ENCODE measurements around the gene GARRE1. TPM values are rescaled to one million over a fixed set of nuclear protein-coding genes. Genes with fewer than 3 reads are reported as not detected.

Gene GARRE1
- polyA plus RNA-seq, 3 donors from 2014 or later, result 0.93 to 4.0 (median 2.7) TPM

DNA sequence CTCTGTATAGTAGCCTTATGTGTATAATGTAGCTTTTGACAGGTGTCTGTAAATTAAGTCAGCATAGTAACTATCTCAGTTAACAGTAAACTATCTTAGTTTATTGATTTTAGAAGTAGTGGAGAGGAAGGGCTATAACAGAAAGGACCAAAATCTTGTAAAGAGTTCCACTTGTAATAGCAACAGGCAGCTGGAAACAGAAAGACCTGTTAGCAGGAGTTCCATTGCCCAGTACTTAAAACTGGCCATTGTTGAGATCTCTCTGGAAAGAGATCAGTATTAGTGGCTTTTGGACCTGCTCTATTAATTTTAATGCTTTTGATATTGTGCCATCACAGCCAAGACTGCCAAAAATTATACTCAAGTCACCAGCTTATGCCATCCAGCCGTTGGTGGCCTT lies 32.0 kb upstream of the GARRE1 start:
- H3K27me3 Mint-ChIP-seq (ENCODE audit: low read depth in 3 of 3), result peaks cover 0 to 4% (median 0%) of the 10 kb centered on the region in 3 donors
- no peak overlapping the region for H3K4me3 Mint-ChIP-seq
- H3K4me1 Mint-ChIP-seq, result peaks cover 43 to 70% of the 10 kb centered on the region in 2 donors
- no peaks in the 10 kb centered on the region for H3K9me3 Mint-ChIP-seq
- DNase-seq, result no peak
- H3K27ac Mint-ChIP-seq, result no peak overlapping the region
- peaks cover 10 to 62% (median 42%) of the 10 kb centered on the region in 3 donors for H3K36me3 Mint-ChIP-seq

DNA sequence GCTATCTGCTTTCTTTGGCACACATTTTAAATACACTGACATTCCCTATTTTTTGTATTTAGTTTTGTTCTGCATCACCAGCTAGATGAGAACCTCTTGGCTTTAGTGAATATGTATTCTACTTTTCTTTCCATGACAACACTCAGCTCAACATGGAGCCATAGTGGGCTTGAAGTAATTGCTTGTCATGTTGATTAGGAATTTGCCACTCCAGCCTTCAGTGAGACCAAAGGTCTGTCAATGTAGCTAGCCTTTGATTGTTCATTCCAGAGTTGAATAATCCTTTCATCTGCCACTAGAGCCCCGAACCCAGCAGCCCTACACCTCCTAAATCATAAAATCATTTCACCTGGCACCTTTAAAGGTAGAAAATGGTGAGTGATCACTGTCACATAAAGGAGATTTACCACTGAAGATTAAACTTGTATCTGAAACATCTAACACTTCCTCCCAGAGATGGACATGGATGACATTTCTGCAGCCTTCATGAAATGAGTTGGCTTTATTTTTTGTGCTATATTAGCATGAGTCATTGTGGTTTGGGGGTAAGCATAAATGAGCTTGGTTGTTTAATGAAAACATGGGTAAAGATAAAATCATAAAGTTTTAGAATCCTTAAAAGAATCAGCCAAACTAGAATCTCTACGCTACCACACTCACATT lies 29.2 kb upstream of the GARRE1 start:
- H3K27ac Mint-ChIP-seq, result peak overlapping the region in 5 of 6 donors; percentile 27 to 72 (median 31)
- H3K27me3 Mint-ChIP-seq (ENCODE audit: low read depth in 3 of 3), result peaks cover 0 to 2% (median 2%) of the 10 kb centered on the region in 3 donors
- peaks cover 10 to 66% (median 50%) of the 10 kb centered on the region in 3 donors for H3K36me3 Mint-ChIP-seq
- no peaks in the 10 kb centered on the region for H3K9me3 Mint-ChIP-seq
- H3K4me3 Mint-ChIP-seq, result peak overlapping the region in 1 of 5 donors; percentile 9
- H3K4me1 Mint-ChIP-seq, result peaks cover 24 to 52% of the 10 kb centered on the region in 2 donors
- no peak for DNase-seq

DNA sequence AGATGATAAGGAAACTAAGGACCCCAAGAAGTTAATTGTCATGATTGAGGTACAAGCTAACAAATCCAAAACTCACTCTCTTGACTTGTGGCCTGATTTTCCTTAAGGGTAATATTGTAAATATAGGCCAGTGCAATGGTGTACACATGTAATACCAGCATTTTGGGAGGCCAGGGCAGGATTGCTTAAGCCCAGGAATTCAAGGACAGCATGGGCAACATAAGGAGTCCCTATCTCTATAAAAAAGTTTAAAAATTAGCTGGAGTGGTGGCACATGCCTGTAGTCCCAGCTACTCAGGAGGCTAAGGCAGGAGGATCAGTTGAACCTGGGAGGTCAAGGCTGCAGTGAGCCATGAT lies 28.7 kb upstream of the GARRE1 start:
- Mint-ChIP-seq H3K4me3 (no peak overlapping the region), H3K4me1 (peaks cover 20 to 47% of the 10 kb centered on the region in 2 donors), H3K27me3 (ENCODE audit: low read depth in 3 of 3) (peaks cover 0 to 2% (median 2%) of the 10 kb centered on the region in 3 donors), H3K9me3 (no peaks in the 10 kb centered on the region), H3K36me3 (peaks cover 10 to 62% (median 46%) of the 10 kb centered on the region in 3 donors), H3K27ac (peak overlapping the region in 5 of 6 donors; percentile 27 to 72 (median 42))
- DNase-seq, result no peak

DNA sequence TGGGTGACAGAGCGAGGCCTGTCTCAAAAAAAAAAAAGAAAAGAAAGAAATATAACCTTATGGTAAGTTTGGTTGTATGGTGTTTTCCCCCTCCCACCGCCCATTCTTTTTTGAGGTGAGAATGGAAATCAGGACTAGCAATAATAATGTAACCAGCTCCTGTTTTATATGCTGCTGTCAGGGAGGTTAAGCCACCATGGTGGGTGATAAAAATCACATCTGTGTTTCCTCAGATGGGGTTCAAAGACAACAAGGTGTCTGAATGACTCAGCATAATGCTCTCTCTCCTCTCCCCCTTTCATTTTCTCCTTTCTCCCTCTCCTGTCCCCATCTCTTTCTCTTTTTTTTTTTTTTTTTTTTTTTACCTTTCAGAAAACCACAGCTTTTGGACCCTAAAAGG lies 28.3 kb upstream of the GARRE1 start:
- H3K9me3 Mint-ChIP-seq, result no peaks in the 10 kb centered on the region
- H3K4me1 Mint-ChIP-seq, result peaks cover 18 to 45% of the 10 kb centered on the region in 2 donors
- peaks cover 2 to 3% (median 2%) of the 10 kb centered on the region in 3 donors for H3K27me3 Mint-ChIP-seq (ENCODE audit: low read depth in 3 of 3)
- H3K27ac Mint-ChIP-seq, result peak overlapping the region in 3 of 6 donors; percentile 42 to 72 (median 57)
- H3K36me3 Mint-ChIP-seq, result peaks cover 10 to 61% (median 44%) of the 10 kb centered on the region in 3 donors
- H3K4me3 Mint-ChIP-seq, result no peak overlapping the region
- DNase-seq, result no peak

DNA sequence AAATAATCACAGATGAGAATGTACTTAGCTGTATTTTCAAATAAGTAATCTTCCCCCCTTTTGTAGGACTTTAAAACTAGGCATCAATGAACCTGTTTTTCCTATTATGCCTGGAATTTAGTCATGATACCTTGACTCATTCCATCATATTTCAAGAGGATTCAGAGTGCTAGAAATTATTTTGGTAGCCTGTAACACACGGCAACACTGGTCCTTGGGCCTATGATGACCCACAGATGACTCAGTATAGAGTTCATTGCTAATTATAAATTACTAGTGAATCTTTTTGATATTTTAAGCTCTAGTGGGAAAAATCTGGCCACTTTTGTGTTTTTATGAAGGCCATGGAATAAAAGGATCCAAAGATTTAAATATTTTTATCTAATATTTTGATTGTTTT lies 26.0 kb upstream of the GARRE1 start:
- Mint-ChIP-seq H3K27ac (peak overlapping the region in 1 of 6 donors; percentile 41), H3K4me1 (peaks cover 28 to 49% of the 10 kb centered on the region in 2 donors), H3K9me3 (no peaks in the 10 kb centered on the region), H3K36me3 (peaks cover 2 to 40% (median 31%) of the 10 kb centered on the region in 3 donors), H3K4me3 (no peak overlapping the region), H3K27me3 (ENCODE audit: low read depth in 3 of 3) (peaks cover 2 to 5% (median 2%) of the 10 kb centered on the region in 3 donors)
- DNase-seq, result no peak

DNA sequence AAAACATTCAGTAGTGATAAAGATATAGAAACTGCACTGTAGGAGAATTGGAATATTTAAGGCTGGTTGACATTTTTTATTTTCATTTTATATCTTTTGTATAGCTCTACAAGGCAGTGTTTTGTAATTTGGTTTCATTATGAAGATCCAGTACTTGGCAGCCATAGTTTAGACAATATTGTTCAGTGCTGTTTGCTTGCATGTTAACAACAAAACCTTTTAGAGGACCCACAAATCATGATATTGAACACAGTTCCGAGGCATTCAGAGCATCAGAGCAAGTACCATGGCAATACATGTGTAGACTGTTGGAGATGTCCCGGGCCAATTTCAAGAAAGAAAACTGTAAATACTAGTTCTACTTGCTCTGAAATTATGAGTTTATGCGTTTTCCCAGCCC lies 25.6 kb upstream of the GARRE1 start:
- H3K27me3 Mint-ChIP-seq (ENCODE audit: low read depth in 3 of 3), result peaks cover 2 to 5% (median 2%) of the 10 kb centered on the region in 3 donors
- no peaks in the 10 kb centered on the region for H3K9me3 Mint-ChIP-seq
- no peak overlapping the region for H3K4me3 Mint-ChIP-seq
- peaks cover 28 to 49% of the 10 kb centered on the region in 2 donors for H3K4me1 Mint-ChIP-seq
- DNase-seq, result no peak
- peak overlapping the region in 2 of 6 donors; percentile 5 to 35 for H3K27ac Mint-ChIP-seq
- H3K36me3 Mint-ChIP-seq, result peaks cover 0 to 36% (median 29%) of the 10 kb centered on the region in 3 donors

DNA sequence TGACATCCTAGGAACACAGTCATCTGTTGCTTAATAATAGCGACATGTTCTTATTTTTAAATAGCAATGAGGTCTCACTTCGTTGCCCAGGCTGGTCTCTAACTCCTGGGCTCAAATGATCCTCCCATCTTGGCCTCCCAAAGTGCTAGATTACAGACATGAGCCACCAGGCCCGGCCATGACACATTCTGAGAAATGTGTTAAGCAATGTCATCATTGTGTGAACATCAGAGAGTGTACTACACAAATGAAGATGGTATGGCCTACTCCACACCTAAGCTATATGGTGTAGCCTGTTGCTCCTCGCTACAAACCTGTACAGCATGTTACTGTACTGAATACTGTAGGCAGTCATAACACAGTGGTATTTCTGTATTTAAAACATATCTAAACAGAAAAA lies 24.6 kb upstream of the GARRE1 start:
- DNase-seq, result no peak
- Mint-ChIP-seq H3K9me3 (no peaks in the 10 kb centered on the region), H3K4me1 (peaks cover 25 to 45% of the 10 kb centered on the region in 2 donors), H3K27ac (peak overlapping the region in 3 of 6 donors; percentile 31 to 56 (median 45)), H3K36me3 (peaks cover 0 to 32% (median 25%) of the 10 kb centered on the region in 3 donors), H3K4me3 (no peak overlapping the region), H3K27me3 (ENCODE audit: low read depth in 3 of 3) (peaks cover 2 to 5% (median 2%) of the 10 kb centered on the region in 3 donors)

DNA sequence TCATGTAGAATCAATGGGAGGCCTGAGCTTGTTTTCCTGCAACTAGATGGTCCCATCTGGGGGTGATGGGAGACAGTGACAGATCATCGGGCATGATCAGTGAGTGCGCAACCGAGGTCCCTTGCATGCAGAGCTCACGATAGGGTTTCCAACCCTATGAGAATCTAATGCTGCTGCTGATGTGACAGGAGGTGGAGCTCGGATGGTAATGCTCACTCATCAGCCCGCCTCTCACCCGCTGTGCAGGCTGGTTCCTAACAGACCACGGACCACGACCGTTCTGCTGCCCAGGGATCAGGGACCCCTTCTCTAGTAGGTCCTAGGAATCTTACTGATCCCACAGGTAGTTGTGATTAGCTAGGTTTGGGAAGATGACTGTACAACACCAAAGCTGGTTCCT lies 23.5 kb upstream of the GARRE1 start:
- Mint-ChIP-seq H3K9me3 (no peaks in the 10 kb centered on the region), H3K36me3 (peaks cover 5 to 23% (median 15%) of the 10 kb centered on the region in 3 donors), H3K27me3 (ENCODE audit: low read depth in 3 of 3) (peaks cover 2 to 5% (median 2%) of the 10 kb centered on the region in 3 donors), H3K4me3 (no peak overlapping the region), H3K4me1 (peaks cover 14 to 34% of the 10 kb centered on the region in 2 donors), H3K27ac (peak overlapping the region in 1 of 6 donors; percentile 40)
- DNase-seq, result no peak

DNA sequence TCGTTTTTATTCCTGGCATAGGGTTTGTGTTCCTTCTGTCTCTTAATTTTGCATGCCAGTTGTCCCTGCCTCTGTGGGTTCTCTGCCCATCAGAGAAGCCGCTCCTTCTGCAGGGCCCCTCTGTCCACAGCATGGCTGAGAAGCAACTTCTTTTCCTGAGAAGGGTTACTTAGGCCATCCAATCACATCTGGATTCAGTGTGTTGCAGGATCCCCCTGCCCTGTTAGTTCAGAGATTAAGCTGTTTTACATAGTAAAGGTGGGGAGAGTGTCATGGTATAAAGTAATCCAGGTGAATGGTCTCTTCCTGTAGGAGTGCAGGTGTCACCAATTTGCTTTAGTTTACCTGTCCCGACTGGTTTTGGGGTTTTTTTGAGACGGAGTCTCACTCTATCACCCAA lies 22.9 kb upstream of the GARRE1 start:
- peaks cover 0 to 5% (median 2%) of the 10 kb centered on the region in 3 donors for H3K27me3 Mint-ChIP-seq (ENCODE audit: low read depth in 3 of 3)
- no peak for DNase-seq
- H3K9me3 Mint-ChIP-seq, result no peaks in the 10 kb centered on the region
- H3K27ac Mint-ChIP-seq, result peak overlapping the region in 2 of 6 donors; percentile 7 to 35
- peaks cover 5 to 23% (median 15%) of the 10 kb centered on the region in 3 donors for H3K36me3 Mint-ChIP-seq
- peaks cover 9 to 31% of the 10 kb centered on the region in 2 donors for H3K4me1 Mint-ChIP-seq
- H3K4me3 Mint-ChIP-seq, result no peak overlapping the region

DNA sequence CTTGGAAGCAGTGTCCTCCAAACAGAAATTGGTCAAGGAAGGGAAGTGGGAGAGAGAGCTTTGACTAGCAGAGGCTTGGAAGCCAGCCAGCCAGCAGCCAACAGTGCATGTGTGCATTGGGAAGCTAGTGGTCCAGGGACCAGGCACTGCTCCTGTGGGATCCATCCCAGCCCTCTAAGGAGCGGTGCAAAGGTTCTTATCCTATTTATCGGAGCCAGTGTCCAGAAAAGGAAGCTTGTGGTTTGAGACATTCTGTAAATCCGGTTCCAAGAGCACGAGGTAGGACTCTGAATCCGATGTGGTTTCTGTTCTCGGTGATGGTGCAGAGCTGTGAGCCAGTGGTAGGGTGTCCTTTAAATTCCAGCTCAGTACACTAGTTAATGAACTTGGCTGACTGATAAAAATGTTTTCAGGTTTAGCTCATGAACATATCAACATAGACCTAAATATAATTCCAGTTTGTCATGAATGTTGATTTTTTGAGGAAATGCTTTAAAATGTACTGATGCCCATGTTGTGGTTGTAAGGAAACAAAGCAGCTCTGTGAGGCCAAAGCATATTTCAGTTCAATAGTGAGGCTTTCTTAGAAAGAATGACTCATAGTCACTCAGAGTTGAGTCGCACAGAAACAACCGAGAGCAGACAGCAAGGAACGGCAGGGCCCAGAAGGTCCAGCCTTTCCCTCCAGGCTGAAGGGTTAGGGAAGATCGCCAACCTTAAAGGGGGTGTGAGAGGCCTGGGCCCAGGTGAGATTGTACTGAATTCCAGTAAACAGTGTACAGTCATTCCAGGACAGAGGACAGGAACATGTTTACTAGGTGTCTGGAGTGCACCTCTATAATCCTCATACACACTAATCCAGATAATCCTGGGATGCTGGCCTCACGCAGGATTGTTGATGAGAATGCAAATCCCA lies 21.5 kb upstream of the GARRE1 start:
- Mint-ChIP-seq H3K27ac (peak overlapping the region in 5 of 6 donors; percentile 72 to 83 (median 80)), H3K4me3 (peak overlapping the region in 1 of 5 donors; percentile 50), H3K27me3 (ENCODE audit: low read depth in 3 of 3) (peaks cover 0 to 5% (median 5%) of the 10 kb centered on the region in 3 donors), H3K9me3 (no peaks in the 10 kb centered on the region), H3K4me1 (peaks cover 12 to 18% of the 10 kb centered on the region in 2 donors), H3K36me3 (peaks cover 4 to 12% (median 5%) of the 10 kb centered on the region in 3 donors)
- DNase-seq, result no peak

DNA sequence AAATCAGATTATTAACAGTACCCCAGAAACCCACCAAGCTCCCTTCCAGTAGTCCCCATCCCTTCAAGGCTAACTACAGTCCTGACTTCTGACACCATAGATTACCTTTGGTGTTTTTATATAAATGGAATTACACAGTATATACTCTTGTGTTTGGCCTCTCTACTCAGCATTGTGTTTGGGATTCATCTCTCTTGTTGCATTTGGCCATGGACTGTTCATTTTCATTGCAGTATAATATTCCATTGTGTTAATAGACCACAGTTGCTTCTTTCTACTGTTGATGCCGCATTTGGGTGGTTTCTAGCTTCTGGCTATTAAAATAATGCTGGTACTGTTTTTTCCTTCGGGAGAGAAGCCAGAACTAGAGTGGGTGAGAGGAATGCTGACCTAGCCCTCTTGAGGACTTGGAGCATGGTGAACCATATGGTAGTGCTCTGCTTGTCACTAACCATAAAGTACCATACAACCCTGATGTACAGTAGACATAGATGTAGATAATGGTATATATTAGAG lies 18.9 kb upstream of the GARRE1 start:
- Mint-ChIP-seq H3K27ac (no peak overlapping the region), H3K36me3 (peaks cover 0 to 5% (median 0%) of the 10 kb centered on the region in 3 donors), H3K27me3 (ENCODE audit: low read depth in 3 of 3) (peaks cover 0 to 5% (median 3%) of the 10 kb centered on the region in 3 donors), H3K9me3 (no peaks in the 10 kb centered on the region), H3K4me1 (peaks cover 12 to 18% of the 10 kb centered on the region in 2 donors), H3K4me3 (no peak overlapping the region)
- DNase-seq, result no peak

DNA sequence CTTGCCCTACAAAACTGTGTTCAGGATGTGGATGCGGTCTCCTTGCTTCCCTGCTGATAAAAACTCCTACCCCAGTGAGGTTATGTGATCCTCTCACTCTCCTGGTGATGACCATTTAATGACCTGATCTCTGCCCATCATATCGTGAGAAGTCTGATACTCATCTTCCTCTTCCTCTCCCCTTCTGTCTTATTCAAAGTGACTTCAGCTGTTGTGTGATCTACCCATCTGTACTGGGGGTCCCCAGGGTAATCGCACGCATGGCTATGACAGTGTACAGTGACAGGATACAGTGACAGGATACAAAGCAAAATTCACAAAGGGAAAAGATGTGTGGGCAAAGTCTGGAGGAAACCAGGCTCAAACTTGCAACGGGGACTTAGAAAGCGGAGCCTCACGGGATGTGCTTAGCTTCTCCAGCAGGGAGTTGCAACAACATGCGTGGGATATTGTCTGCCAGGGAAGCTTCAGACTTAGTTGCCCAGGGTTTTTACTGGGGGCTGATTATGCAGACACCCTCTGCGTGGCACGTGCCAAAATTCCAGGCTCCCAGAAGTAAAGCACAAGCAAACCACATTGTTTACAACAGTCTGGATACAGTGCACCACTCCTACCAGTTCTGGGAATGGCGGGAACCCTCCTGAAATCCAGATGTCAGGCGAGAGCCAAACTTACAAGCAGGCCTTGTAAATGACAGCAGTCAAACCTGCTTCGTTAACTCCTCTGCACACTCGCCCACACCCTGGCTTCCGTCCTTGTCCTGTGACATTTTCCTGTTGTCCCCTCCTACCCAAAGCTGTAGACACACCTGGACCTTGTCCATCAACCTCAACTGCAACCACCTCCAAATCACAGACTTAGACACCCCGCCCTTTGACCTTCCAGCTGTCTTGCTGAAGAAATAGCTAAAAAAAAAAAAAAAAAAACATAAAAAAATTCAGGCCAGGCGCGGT lies 18.0 kb upstream of the GARRE1 start:
- no peaks in the 10 kb centered on the region for H3K9me3 Mint-ChIP-seq
- peaks cover 0 to 4% (median 0%) of the 10 kb centered on the region in 3 donors for H3K27me3 Mint-ChIP-seq (ENCODE audit: low read depth in 3 of 3)
- no peak for DNase-seq
- peaks cover 12 to 18% of the 10 kb centered on the region in 2 donors for H3K4me1 Mint-ChIP-seq
- H3K27ac Mint-ChIP-seq, result peak overlapping the region in 1 of 6 donors; percentile 26
- peaks cover 0 to 5% (median 0%) of the 10 kb centered on the region in 3 donors for H3K36me3 Mint-ChIP-seq
- H3K4me3 Mint-ChIP-seq, result no peak overlapping the region
